Osteocyte (in vitro differentiated cells): ENCODE results near the gene HDAC1. TPM values are rescaled to one million over a fixed set of nuclear protein-coding genes. Genes with fewer than 3 reads are reported as not detected.

ENCODE experiments used
- DNase-seq: peaks from one replicate; pipeline ENCODE4 v3.0.0; 2021; ENCODE audit warnings: mixed read lengths; ENCODE audit not compliant: unreplicated experiment; ENCODE audit errors: extremely low spot score
- H3K27ac Mint-ChIP-seq: one replicate; pipeline ENCODE4 v1.8.0; 2021; ENCODE audit warnings: mild to moderate bottlenecking, mixed read lengths; ENCODE audit not compliant: unreplicated experiment
- H3K27me3 Mint-ChIP-seq: one replicate; pipeline ENCODE4 v1.8.0; 2021; ENCODE audit warnings: mixed read lengths; ENCODE audit not compliant: unreplicated experiment
- H3K36me3 Mint-ChIP-seq: one replicate; pipeline ENCODE4 v1.8.0; 2021; ENCODE audit warnings: mixed read lengths; ENCODE audit not compliant: unreplicated experiment
- H3K4me1 Mint-ChIP-seq: one replicate; pipeline ENCODE4 v1.8.0; 2021; ENCODE audit warnings: mixed read lengths; ENCODE audit not compliant: unreplicated experiment
- H3K4me3 Mint-ChIP-seq: one replicate; pipeline ENCODE4 v1.8.0; 2021; ENCODE audit warnings: mild to moderate bottlenecking, moderate library complexity, mixed read lengths; ENCODE audit not compliant: unreplicated experiment
- H3K9me3 Mint-ChIP-seq: one replicate; pipeline ENCODE4 v1.8.0; 2021; ENCODE audit warnings: mixed read lengths; ENCODE audit not compliant: unreplicated experiment
- total RNA-seq: library from RNA; stranded (reverse); gene quantifications from 2 replicates; pipeline ENCODE4 v1.2.1, GENCODE V29; 2021
- TF ChIP-seq, protein P1 (sequence below): fragments of 200-600 bp; sonication (generic); IDR thresholded peaks from 2 replicates; pipeline ENCODE4 v1.5.0; 2021; ENCODE audit warnings: antibody characterized with exemption, mild to moderate bottlenecking, moderate library complexity

The HDAC1 gene
- total RNA-seq, 1 donor from 2014 or later = 79.2 TPM

DNA sequence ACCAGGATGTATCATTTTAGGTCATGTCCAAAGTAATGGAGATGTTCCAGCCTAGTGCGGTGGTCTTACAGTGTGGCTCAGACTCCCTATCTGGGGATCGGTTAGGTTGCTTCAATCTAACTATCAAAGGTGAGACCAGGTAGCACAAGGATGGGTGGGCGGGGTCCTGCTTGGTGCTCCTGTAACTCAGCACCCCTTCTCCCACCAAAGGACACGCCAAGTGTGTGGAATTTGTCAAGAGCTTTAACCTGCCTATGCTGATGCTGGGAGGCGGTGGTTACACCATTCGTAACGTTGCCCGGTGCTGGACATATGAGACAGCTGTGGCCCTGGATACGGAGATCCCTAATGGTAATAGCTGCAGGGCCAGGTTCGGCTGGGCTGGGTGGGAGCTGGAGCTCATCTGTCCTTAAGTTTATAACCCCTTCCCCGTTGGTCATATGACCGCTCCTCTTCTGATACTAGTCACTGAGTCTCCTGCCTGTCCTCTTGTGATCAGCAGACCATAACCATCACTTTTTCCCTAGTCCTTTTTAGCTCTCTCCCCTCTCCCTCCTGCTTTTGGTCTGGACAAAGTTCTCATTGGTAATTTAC is 38.8 kb downstream of the HDAC1 start:
- peaks cover 35% of the 10 kb centered on the region for H3K36me3 Mint-ChIP-seq
- peak overlapping the region; percentile 8 for H3K27ac Mint-ChIP-seq
- TF ChIP-seq, protein P1, sequence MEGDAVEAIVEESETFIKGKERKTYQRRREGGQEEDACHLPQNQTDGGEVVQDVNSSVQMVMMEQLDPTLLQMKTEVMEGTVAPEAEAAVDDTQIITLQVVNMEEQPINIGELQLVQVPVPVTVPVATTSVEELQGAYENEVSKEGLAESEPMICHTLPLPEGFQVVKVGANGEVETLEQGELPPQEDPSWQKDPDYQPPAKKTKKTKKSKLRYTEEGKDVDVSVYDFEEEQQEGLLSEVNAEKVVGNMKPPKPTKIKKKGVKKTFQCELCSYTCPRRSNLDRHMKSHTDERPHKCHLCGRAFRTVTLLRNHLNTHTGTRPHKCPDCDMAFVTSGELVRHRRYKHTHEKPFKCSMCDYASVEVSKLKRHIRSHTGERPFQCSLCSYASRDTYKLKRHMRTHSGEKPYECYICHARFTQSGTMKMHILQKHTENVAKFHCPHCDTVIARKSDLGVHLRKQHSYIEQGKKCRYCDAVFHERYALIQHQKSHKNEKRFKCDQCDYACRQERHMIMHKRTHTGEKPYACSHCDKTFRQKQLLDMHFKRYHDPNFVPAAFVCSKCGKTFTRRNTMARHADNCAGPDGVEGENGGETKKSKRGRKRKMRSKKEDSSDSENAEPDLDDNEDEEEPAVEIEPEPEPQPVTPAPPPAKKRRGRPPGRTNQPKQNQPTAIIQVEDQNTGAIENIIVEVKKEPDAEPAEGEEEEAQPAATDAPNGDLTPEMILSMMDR = no peak
- no peaks in the 10 kb centered on the region for H3K27me3 Mint-ChIP-seq
- peaks cover 18% of the 10 kb centered on the region for H3K4me1 Mint-ChIP-seq
- no peak for DNase-seq
- no peaks in the 10 kb centered on the region for H3K9me3 Mint-ChIP-seq
- H3K4me3 Mint-ChIP-seq = no peak overlapping the region

DNA sequence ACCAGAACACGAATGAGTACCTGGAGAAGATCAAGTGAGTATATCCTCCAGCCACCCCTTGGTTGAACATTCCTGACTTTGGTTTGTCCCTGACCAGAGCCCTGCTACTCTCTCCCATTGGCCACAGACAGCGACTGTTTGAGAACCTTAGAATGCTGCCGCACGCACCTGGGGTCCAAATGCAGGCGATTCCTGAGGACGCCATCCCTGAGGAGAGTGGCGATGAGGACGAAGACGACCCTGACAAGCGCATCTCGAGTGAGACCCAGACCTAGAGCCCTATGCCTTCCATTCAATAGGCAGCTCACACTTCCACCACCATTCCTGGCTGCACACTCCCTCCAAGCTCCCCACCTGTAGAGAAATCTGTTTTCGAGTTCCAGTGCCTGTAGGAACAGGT is 39.7 kb downstream of the HDAC1 start:
- Mint-ChIP-seq H3K4me1 (peaks cover 18% of the 10 kb centered on the region), H3K27me3 (no peaks in the 10 kb centered on the region), H3K27ac (peak overlapping the region; percentile 63), H3K36me3 (peaks cover 35% of the 10 kb centered on the region), H3K4me3 (no peak overlapping the region), H3K9me3 (no peaks in the 10 kb centered on the region)
- TF ChIP-seq, protein P1 = no peak
- no peak for DNase-seq

DNA sequence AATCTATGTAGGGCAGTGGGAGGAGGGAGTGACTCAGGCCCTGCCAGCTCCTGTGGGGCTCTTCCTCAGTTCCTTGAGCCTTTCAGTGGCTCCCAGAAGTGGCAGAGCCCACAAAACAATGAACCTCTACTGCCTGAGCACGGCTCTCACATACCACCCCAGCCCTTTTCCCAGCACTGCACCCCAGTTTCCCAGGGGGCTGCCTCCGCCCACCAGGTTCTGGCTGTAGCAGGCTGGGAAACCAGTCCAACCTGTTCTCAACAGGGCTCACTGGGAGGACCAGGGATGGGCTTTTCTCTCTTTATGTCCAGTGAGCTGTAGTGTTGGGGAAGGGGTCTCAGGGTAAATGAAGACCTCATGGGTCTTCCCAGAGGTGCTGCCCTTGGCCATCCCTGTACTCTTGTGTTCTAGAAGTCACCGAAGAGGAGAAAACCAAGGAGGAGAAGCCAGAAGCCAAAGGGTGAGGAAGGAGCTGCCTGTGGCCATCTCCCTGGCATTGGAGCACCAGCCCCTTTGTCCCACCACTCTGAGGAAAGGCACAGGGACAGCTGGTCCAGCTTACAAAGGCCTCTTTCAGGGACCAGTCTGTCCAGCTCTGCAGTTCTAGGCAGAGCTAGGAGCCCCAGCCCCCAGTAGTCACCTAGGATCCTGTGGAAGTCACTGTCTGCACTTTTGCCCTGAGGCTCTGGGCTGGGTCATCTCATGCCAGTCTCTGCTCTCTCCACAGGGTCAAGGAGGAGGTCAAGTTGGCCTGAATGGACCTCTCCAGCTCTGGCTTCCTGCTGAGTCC is 40.6 kb downstream of the HDAC1 start:
- Mint-ChIP-seq H3K4me3 (no peak overlapping the region), H3K9me3 (no peaks in the 10 kb centered on the region), H3K27me3 (no peaks in the 10 kb centered on the region), H3K27ac (peak overlapping the region; percentile 63), H3K36me3 (peaks cover 35% of the 10 kb centered on the region), H3K4me1 (peaks cover 26% of the 10 kb centered on the region)
- TF ChIP-seq, protein P1 = no peak
- DNase-seq = no peak

DNA sequence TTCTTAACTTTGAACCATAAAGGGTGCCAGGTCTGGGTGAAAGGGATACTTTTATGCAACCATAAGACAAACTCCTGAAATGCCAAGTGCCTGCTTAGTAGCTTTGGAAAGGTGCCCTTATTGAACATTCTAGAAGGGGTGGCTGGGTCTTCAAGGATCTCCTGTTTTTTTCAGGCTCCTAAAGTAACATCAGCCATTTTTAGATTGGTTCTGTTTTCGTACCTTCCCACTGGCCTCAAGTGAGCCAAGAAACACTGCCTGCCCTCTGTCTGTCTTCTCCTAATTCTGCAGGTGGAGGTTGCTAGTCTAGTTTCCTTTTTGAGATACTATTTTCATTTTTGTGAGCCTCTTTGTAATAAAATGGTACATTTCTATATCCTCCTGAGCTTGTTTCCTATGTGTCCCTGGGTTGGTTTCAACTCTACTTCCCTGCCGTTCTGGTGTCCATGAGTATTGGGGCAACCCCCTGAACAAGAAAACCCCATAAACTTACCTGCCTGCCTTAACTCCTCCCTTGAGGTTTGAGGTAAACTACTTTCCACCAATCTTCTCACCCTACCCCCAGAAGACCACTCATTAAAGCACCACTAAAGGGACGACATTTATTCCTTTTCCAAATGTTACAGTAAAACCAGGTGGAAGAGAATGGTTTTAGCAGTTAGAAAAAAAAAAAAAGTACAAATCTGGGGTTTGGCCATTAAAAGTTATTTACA is 41.5 kb downstream of the HDAC1 start:
- Mint-ChIP-seq H3K27ac (peak overlapping the region; percentile 52), H3K4me3 (peak overlapping the region; percentile 92)

More for the DNA sequence above, 41.5 kb downstream of the HDAC1 start:
- TF ChIP-seq, protein P1 = no peak
- Mint-ChIP-seq H3K36me3 (peaks cover 31% of the 10 kb centered on the region), H3K4me1 (peaks cover 30% of the 10 kb centered on the region), H3K9me3 (no peaks in the 10 kb centered on the region), H3K27me3 (no peaks in the 10 kb centered on the region)
- no peak for DNase-seq
